Gastrocnemius medialis (tissue), 4 donors: ENCODE measurements around the gene TNFSF13. TPM values are rescaled to one million over a fixed set of nuclear protein-coding genes. Genes with fewer than 3 reads are reported as not detected.
A peak's percentile ranks its signal among the peaks of the same experiment; 100 is the strongest.

ENCODE experiments used
- ATAC-seq, 2 donors: fragments of 150-250 bp; one replicate each; pipeline ENCODE4 v1.9.1; 2016
- DNase-seq, 2 donors: peaks; one replicate each; pipeline ENCODE4 v3.0.0-alpha.2; 2019
- H3K27ac ChIP-seq, 4 donors: fragments of 200-600 bp; sonication (generic); 1 replicate in 1 of 4; 2 replicates in 3 of 4; pipeline ENCODE4 v1.5.1; 2016 to 2018; ENCODE audit warnings: mild to moderate bottlenecking in 2 of 4, moderate library complexity in 1 of 4
- H3K27me3 ChIP-seq, 3 donors: fragments of 200-600 bp; sonication (generic) in 2 of 3; 1 replicate in 1 of 3; 2 replicates in 2 of 3; pipeline versions ENCODE4 v1.5.1 to v1.6.0; 2016 to 2019; ENCODE audit warnings: mild to moderate bottlenecking in 1 of 3, moderate library complexity in 1 of 3
- H3K36me3 ChIP-seq, 2 donors: fragments of 200-600 bp; sonication (generic) in 1 of 2; one replicate each; pipeline ENCODE4 v1.5.1; 2017 to 2018
- H3K4me1 ChIP-seq, 2 donors: fragments of 200-600 bp; sonication (generic) in 1 of 2; one replicate each; pipeline ENCODE4 v1.5.1; 2016 to 2017; ENCODE audit warnings: mild to moderate bottlenecking in 2 of 2
- H3K4me3 ChIP-seq, 4 donors: fragments of 200-600 bp; sonication (generic) in 3 of 4; 1 replicate in 1 of 4; 2 replicates in 3 of 4; pipeline ENCODE4 v1.5.1; 2016 to 2019; ENCODE audit warnings: mild to moderate bottlenecking in 2 of 4
- H3K9me3 ChIP-seq, 3 donors: fragments of 200-600 bp; sonication (generic) in 2 of 3; 1 replicate in 1 of 3; 2 replicates in 2 of 3; pipeline ENCODE4 v1.5.1; 2016 to 2019
- CTCF ChIP-seq, 5 experiments: fragments of 450-650 bp in 3 of 5; fragments of 200-600 bp in 2 of 5; sonication (generic) in 2 of 5; IDR thresholded peaks in 4 of 5; conservative IDR thresholded peaks in 1 of 5; 1 replicate in 4 of 5; 2 replicates in 1 of 5; pipeline ENCODE4 v1.5.1; 2016 to 2019; ENCODE audit warnings: antibody characterized with exemption in 5 of 5, mild to moderate bottlenecking in 3 of 5, moderate library complexity in 3 of 5
- POLR2A ChIP-seq, 2 donors: fragments of 450-650 bp; IDR thresholded peaks; one replicate each; pipeline ENCODE4 v1.6.1; 2017; ENCODE audit warnings: antibody characterized with exemption in 2 of 2, mild to moderate bottlenecking in 2 of 2, moderate library complexity in 2 of 2
- in situ Hi-C, 4 donors: fragments of 200-750 bp; cut with MboI; loops; one replicate each; pipeline versions ENCODE4 v1.15.0 to v1.8.0; 2017; ENCODE audit warnings: low sequenced_read_pairs in 4 of 4
- intact Hi-C: fragments of 100-400 bp; cut with DNase I; formaldehyde crosslinking; loops from one replicate; pipeline ENCODE4 v1.15.1; 2023; ENCODE audit warnings: low total_unique reads
- total RNA-seq, 4 donors: library from RNA; depleted of rRNA; stranded (reverse); fragments of >200 nt; gene quantifications; one replicate each; pipeline versions ENCODE4 v1.1.0 to v1.2.3, GENCODE V29; 2016

Gene TNFSF13
- total RNA-seq, 4 donors from 2014 or later = 2.8 to 8.4 (median 5.0) TPM

DNA sequence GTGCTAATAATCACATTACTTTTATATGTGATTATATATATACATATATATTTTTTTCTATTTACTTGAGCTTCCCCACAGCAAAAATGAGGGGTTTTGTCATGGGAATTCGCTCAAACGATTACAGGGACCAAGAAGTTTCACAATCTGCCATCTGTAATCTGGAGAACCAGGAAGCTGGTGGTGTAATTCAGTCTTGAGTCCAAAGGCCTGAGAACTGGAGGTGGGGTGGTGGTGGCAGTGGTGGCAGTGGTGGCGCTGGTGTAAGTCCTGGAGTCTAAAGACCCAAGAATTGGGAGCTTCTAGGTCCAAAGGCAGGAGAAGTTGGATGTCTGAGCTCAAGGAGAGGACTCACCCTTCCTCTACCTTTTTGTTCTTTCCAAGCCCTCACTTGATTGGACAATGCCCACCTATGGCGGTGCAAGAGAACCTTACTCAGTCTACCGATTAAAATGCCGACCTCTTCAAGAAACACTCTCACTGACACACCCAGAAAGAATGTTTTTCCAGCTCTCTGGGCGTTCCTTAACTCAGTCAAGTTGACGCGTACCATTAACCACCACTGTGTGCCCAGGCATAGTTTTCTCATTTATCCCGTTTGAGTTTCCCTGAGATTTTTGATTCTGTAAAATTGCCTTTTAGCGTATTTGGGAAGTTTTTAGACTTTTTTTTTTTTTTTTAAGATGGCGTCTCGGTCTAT lies 42.5 kb upstream of the TNFSF13 start:
- Histone ChIP-seq H3K4me1 (no peaks in the 10 kb centered on the region), H3K27ac (no peak overlapping the region), H3K27me3 (no peaks in the 10 kb centered on the region), H3K4me3 (no peak overlapping the region), H3K36me3 (peaks cover 0 to 35% of the 10 kb centered on the region in 2 donors), H3K9me3 (no peaks in the 10 kb centered on the region)
- in situ Hi-C loops = loop anchor here in 2 of 4 donors (25.0 kb wide), 2 partner anchors 154 to 171 kb away; partner anchors contain the start of genes TP53 (in 2 of the 2), WRAP53 (in 2 of the 2), KCTD11 (in 1 of the 2) and TMEM95 (in 1 of the 2)
- no peak for ATAC-seq
- intact Hi-C loops = loop anchor here (2.0 kb wide), 1 partner anchor 75 kb away; the partner anchor contains the start of gene SOX15
- TF ChIP-seq POLR2A (IDR thresholded peaks at IDR 0.05) (no peak), CTCF (IDR thresholded peaks at IDR 0.05 in 4 of 5, conservative IDR thresholded peaks at IDR 0.05 in 1 of 5) (no peak)
- no peak for DNase-seq

- H3K36me3 ChIP-seq = no peaks in the 10 kb centered on the region
- H3K4me3 ChIP-seq = no peak overlapping the region
- H3K4me1 ChIP-seq = no peaks in the 10 kb centered on the region
- no peaks in the 10 kb centered on the region for H3K9me3 ChIP-seq
- intact Hi-C loops (no loop called here), in situ Hi-C loops (loop anchor here in 2 of 4 donors (25.0 kb wide), 2 partner anchors 161 to 164 kb away; partner anchors contain the start of genes TP53 (in 2 of the 2), WRAP53 (in 2 of the 2), KCTD11 (in 1 of the 2) and TMEM95 (in 1 of the 2))
- no peak overlapping the region for H3K27ac ChIP-seq
- no peaks in the 10 kb centered on the region for H3K27me3 ChIP-seq
- no peak for ATAC-seq
- DNase-seq = no peak
- TF ChIP-seq CTCF (IDR thresholded peaks at IDR 0.05 in 4 of 5, conservative IDR thresholded peaks at IDR 0.05 in 1 of 5) (peak in 2 of 5 experiments; percentile 39 to 47), POLR2A (IDR thresholded peaks at IDR 0.05) (no peak)
Observed at GRCh38 chr17:7523033-7523432, 35.5 kb upstream of the TNFSF13 start.

DNA sequence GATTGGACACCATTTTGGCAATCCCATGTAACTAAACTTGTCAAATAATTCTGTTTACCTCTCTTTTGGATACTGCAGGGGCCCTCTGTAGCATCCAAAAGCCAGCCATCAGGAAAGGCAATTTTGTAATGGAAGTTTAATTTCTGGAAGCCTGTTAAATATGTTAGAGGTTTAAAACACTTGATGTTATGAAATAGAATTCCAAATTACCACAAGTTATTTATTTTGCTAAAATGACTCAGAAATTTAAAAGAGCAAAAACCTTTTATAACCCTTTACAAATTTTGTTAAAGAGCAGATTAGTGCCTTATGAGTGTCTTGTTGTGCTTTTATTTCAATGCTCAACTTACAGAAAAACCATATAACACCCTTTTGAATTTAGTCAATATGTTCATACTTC lies 29.7 kb upstream of the TNFSF13 start:
- H3K36me3 ChIP-seq = no peaks in the 10 kb centered on the region
- ATAC-seq (no peak), DNase-seq (no peak)
- H3K4me1 ChIP-seq = no peaks in the 10 kb centered on the region
- no peak overlapping the region for H3K4me3 ChIP-seq
- no peaks in the 10 kb centered on the region for H3K9me3 ChIP-seq
- in situ Hi-C loops = loop anchor here in 1 of 4 donors (25.0 kb wide), 1 partner anchor 167 kb away; the partner anchor contains the start of genes KCTD11 and TMEM95
- TF ChIP-seq CTCF (IDR thresholded peaks at IDR 0.05 in 4 of 5, conservative IDR thresholded peaks at IDR 0.05 in 1 of 5) (no peak), POLR2A (IDR thresholded peaks at IDR 0.05) (no peak)
- H3K27me3 ChIP-seq = no peaks in the 10 kb centered on the region
- intact Hi-C loops = no loop called here
- H3K27ac ChIP-seq = no peak overlapping the region

DNA sequence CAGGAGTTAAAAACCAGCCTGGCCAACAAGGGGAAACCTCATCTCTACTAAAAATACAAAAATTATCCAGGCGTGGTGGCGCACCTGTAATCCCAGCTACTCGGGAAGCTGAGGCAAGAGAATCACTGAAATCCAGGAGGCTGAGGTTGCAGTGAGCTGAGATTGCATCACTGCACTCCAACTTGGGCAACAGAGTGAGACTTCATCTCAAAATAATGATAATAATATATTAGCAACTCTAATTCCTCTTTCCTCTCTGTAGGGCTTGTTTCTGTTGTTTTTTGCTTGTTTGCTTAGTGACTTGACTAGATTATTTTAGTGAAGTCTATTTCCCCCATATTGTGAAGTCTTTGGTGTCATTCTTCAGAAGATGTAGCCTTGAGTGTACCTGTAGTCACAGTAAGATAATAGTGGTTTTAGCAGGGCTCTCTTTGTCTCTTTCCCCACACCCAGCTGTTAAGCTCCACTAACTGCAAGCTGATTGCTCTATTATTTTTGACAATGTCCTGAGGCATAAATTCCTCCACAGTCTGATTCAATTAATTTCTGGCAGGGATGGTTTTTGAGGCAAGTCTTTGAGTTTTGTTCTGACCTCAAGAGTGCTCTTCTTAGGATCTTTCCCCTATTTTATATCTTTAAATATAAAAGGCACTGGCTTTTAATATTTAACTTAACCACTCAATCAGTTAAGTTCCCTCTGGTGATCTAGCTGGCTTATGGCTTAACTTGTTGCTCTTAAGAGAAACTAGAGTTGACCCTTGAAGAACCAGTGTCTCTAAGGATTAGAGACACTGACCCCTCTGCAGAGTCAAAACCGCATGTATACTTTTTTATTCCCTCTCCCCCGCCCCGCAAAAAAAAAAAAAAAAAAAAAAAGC lies 28.3 kb upstream of the TNFSF13 start:
- Histone ChIP-seq H3K27me3 (no peaks in the 10 kb centered on the region), H3K4me1 (no peaks in the 10 kb centered on the region), H3K36me3 (no peaks in the 10 kb centered on the region), H3K4me3 (no peak overlapping the region), H3K9me3 (no peaks in the 10 kb centered on the region), H3K27ac (no peak overlapping the region)
- intact Hi-C loops = no loop called here
- in situ Hi-C loops = loop anchor here in 1 of 4 donors (25.0 kb wide), 1 partner anchor 168 kb away; the partner anchor contains the start of genes KCTD11 and TMEM95
- no peak for TF ChIP-seq POLR2A (IDR thresholded peaks at IDR 0.05)
- TF ChIP-seq CTCF (IDR thresholded peaks at IDR 0.05 in 4 of 5, conservative IDR thresholded peaks at IDR 0.05 in 1 of 5) = no peak
- DNase-seq = no peak
- no peak for ATAC-seq
